ENCODE results near the gene LUZP1.

LUZP1 gene

DNA sequence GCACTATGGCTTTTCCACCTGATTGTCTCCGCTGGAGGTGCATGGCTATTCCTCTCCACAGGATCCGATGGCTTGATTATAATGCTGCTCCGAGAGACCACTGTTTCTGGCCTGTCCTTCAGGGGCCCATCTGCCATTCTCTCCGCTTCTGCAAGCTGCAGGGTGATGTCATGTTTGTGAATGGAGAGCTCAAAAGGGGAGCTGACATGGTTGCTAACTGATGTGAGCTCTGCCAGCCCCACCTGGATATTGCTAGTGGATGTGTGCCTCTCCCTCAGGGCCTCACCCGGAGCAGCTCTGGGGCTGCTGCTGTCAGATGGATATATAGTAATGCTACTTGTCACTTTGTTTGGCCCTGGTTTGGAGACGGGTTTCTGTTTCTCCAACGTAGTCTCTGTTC is 77.1 kb downstream of the LUZP1 start:
- no peak overlapping the region for H3K4me3 ChIP-seq (replicated peaks; ENCODE audit: low read depth, low read length)
- TF ChIP-seq, protein P1, sequence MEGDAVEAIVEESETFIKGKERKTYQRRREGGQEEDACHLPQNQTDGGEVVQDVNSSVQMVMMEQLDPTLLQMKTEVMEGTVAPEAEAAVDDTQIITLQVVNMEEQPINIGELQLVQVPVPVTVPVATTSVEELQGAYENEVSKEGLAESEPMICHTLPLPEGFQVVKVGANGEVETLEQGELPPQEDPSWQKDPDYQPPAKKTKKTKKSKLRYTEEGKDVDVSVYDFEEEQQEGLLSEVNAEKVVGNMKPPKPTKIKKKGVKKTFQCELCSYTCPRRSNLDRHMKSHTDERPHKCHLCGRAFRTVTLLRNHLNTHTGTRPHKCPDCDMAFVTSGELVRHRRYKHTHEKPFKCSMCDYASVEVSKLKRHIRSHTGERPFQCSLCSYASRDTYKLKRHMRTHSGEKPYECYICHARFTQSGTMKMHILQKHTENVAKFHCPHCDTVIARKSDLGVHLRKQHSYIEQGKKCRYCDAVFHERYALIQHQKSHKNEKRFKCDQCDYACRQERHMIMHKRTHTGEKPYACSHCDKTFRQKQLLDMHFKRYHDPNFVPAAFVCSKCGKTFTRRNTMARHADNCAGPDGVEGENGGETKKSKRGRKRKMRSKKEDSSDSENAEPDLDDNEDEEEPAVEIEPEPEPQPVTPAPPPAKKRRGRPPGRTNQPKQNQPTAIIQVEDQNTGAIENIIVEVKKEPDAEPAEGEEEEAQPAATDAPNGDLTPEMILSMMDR (IDR thresholded peaks at IDR 0.05; ENCODE audit: low read depth, low read length, missing control alignments), result no peak
- DNase-seq (ENCODE audit: extremely low read depth, low read depth), result no peak

DNA sequence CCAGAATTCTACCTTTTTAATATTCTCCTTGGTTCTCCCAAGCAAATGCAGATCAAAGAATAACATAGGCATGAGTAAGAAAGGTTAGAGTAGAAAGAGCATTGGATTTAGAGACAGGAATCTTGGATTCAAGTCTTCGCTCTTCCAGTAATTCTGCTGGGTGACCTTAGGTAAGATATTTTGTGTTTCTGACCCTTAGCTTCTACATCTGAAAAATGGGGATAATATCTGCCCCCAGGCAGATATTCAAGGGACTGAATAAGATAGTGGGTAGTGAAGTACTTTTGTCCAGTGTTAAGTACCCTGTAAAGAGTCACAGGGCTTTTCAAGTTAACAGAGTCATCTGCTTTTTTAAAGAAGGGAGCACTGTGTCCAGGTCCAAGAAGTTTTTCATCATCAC is 78.6 kb downstream of the LUZP1 start:
- TF ChIP-seq, protein P1 (IDR thresholded peaks at IDR 0.05; ENCODE audit: low read depth, low read length, missing control alignments), result no peak
- no peak overlapping the region for H3K4me3 ChIP-seq (replicated peaks; ENCODE audit: low read depth, low read length)
- DNase-seq (ENCODE audit: extremely low read depth, low read depth), result no peak

DNA sequence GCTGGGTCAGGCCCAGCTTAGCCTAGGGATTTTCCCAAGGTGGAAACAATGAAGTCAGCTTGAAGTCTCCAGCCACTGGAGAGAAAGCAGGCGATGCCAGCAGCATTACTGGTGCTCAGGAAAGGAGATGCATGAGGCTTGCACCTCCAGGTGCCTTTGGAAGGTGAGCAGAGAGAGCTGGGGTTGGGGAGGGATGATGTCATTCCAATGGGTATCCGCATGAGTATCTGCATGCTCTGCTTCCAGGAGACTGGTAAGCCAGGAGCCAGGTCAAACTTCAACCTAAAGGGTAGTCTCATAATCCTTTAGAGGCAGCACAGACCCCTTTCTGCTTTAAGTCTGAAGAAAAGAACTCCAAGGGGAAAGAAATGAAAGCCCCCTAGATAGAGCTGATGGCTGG is 80.6 kb downstream of the LUZP1 start:
- TF ChIP-seq, protein P1 (IDR thresholded peaks at IDR 0.05; ENCODE audit: low read depth, low read length, missing control alignments), result no peak
- no peak overlapping the region for H3K4me3 ChIP-seq (replicated peaks; ENCODE audit: low read depth, low read length)
- DNase-seq (ENCODE audit: extremely low read depth, low read depth), result no peak

DNA sequence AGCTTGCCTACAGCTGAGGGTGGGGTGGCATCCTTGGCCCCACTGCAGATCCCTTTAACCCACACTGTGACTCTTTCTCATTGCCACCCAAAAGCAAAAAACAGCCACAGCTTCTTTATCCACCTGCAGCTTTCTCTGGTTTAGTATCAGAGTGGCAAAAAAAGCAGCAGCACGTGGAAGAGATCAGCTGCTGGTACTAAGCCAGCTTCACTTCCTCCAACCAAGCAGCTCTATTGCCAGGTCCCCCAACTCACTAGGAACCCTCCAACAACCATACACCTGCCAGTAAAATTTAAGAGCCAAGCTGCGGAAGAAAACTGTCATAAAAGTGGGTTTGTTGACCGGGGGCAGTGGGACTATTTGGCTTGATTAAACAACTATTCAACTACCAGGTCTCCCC is 83.0 kb downstream of the LUZP1 start:
- TF ChIP-seq, protein P1 (IDR thresholded peaks at IDR 0.05; ENCODE audit: low read depth, low read length, missing control alignments), result no peak
- DNase-seq (ENCODE audit: extremely low read depth, low read depth), result no peak
- no peak overlapping the region for H3K4me3 ChIP-seq (replicated peaks; ENCODE audit: low read depth, low read length)

DNA sequence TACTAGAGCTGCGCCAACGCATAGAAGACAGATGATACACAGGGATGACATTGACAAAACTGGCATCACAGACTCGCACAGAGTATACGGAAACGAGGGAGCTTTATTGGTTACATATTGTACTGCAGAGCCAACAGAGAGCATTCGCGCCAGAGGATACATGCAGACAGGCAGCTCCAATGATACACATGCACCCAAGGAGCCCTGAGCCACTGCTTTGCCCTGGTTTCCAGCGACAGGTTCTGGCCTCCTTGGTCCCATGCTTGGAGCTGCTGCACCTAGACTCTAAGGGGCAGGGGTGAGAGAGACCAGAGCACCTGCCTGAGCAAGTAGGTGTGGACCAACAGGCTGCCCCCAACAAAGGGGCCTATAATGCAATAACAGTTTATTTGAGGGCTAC is 83.8 kb downstream of the LUZP1 start:
- no peak for DNase-seq (ENCODE audit: extremely low read depth, low read depth)
- TF ChIP-seq, protein P1 (IDR thresholded peaks at IDR 0.05; ENCODE audit: low read depth, low read length, missing control alignments), result no peak
- no peak overlapping the region for H3K4me3 ChIP-seq (replicated peaks; ENCODE audit: low read depth, low read length)

DNA sequence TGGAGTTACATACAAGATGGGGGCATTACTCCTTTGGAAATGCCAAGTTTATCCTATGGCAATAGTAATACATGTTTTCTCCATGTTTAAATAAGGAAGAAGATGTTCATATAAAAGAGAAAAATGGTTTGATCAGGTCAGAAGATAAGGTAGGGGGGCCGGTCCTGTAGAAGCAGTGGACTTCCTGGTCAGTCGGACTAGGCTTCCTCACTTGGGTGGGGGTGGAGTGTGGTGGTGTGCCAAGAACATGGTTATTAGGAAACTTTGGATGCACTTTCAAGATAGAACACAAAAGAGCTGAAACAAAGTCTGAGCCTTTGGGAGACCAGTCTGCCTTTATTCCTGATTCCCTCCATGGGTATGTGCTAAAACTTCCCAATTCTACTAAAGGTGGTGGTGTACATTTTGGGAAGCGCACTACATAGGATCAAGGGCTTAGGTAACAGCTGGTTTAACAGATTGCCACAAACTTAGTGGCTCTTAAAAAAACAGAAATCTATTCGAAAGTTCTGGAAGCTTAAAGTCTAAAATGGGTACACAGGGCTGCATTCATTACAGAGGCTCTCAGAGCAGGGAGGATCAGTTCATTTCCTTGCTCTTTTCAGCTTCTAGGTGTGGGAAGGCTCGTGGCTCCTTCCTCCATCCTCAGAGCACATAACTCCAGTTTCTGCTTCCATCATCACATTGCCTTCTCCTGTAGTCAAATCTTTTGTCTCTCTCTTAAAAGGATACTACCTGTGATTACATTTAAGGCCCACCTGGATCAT is 84.8 kb downstream of the LUZP1 start:
- no peak overlapping the region for H3K4me3 ChIP-seq (replicated peaks; ENCODE audit: low read depth, low read length)
- no peak for DNase-seq (ENCODE audit: extremely low read depth, low read depth)
- TF ChIP-seq, protein P1 (IDR thresholded peaks at IDR 0.05; ENCODE audit: low read depth, low read length, missing control alignments), result no peak

DNA sequence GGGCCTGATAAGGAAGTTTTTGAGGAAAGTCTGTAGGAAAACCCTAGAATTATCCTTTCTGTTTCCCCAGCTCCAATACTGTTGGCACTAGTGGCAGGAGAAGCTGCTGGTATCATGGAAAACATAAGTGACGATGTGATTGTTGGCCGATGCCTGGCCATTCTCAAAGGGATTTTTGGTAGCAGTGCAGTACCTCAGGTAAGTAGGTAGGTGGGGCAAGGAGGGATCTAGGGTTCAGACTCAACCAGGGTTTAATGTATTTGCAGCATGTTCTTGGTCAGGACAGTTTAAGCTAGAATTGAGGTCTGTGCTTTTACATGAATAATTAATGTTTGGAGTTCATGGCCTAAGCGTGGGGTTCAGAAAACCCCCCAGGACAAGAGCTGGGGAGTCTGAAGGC is 87.3 kb downstream of the LUZP1 start:
- H3K4me3 ChIP-seq (replicated peaks; ENCODE audit: low read depth, low read length), result no peak overlapping the region
- TF ChIP-seq, protein P1 (IDR thresholded peaks at IDR 0.05; ENCODE audit: low read depth, low read length, missing control alignments), result no peak
- DNase-seq (ENCODE audit: extremely low read depth, low read depth), result no peak
